ENCODE measurements around the gene TPRG1L.
A peak's percentile ranks its signal among the peaks of the same experiment; 100 is the strongest.

The TPRG1L gene

GRCh38 chr1:3649342-3650247 is 24.8 kb downstream of the TPRG1L start, which contains the start of gene WRAP73:
Gene WRAP73 (minus strand): TSS chr1:3650103. CDS start chr1:3649999, 104 bp downstream.
- peak; percentile 97 for DNase-seq

DNA sequence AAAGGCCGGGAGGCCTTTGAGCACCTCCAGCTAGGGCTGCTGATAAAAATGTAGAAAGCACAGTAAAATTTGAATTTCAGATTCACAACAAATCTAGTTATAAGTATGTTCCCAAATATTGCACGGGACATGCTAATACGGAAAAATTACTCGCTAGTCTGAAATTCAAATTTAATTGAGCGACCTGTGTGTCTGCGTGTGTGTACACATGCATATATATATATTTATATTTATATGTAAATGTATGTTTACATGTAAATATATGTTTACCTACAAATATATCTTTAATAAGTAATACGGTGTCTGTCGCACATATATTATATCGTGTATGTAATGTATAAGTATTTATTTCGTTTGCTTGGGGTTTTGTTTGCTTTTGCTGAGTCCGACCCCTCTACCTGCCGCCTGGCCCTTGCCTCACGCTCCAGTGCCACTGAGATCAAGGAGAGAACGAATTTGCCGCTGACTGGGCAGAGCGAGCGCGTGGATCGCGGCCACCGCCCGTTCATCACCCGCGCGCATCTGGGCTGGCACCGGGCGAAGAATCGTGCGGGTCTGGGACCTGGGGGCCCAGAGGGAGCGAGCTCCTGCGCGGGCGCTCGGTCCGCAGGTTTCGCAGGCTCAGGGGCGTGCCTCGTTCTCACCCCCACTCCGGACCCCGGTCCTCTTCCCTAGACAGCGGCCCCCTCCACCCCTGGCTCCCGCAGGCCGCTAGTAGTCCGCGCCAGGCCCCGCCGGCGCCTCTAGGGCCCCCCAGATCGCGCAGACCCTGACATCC is 25.6 kb downstream of the TPRG1L start:
- DNase-seq = no peak

DNA sequence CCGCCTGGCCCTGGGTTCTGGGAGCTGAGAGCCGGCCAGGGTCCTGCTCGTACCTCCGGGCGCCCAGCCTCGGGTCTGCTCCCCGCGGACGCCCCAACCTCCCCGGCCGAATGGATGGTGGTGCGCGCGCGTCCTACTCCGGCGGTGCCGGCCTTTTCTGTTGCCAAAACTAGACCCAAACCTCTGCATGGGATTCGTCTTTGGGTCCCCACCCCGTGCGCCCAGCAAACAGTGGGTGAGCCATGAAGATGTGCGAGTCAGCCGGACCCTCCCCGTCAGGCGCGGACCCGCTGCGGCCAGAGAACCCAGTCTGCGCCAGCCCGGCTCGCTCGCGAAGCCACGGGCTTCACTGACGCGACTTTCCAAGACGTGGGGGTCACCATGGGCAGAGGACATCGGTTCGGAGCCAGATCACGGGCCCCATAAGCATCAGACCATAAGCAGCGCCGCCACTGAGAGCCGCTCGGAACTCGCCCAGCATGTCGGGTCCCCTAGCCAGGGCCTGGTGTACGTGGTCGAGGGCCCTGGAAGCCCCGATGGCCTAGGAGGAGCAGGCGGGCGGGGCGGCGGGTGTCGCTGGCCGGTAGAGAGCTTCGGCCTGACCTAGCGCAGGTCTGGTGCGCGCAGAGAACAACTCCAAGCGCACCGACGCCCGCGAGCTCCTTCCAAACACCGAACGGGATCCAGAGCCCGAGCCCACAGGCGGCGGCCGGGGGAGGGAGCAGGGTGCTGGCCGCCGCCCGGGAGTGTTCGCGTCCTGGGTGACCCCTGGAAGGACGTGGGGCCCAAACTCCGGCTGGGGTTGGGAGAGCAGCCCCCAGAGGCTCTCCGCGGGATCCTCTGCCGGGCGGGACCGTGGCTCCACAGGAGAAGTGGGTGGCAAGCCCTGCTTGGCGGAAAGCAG is 26.5 kb downstream of the TPRG1L start:
- DNase-seq = no peak

- DNase-seq = peak; percentile 13
Measured at GRCh38 chr1:3651930-3652547, 27.2 kb downstream of the TPRG1L start, which contains the start of gene TP73. Gene TP73 (plus strand): TSS chr1:3652516. CDS start chr1:3682366, 29,850 bp downstream.

- no peak for DNase-seq
Measured at GRCh38 chr1:3652548-3653285, 27.9 kb downstream of the TPRG1L start.

GRCh38 chr1:3653286-3653618 is 28.4 kb downstream of the TPRG1L start:
- no peak for DNase-seq

- DNase-seq = no peak
Measured at GRCh38 chr1:3654549-3655281, 29.9 kb downstream of the TPRG1L start.

GRCh38 chr1:3656450-3657095 is 31.8 kb downstream of the TPRG1L start:
- DNase-seq = no peak

DNA sequence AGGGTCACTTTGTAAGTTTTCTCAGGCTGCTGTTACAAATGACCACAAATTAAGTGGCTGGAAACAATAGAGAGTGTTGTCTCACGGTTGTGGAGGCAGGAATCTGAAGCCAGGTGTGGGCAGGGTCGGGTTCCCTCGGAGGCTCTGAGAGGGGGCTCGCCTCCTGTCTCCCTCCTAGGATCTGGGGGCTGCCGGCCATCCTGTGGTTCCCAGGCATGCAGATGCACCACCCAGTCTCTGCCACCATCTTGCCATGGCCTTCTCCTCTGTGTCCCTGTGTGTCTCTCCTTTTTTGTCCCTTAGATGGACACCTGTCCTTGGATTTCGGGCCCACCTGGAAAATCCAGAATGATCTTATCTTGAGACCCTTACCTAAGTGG is 32.3 kb downstream of the TPRG1L start:
- DNase-seq = no peak

GRCh38 chr1:3657578-3658230 is 32.9 kb downstream of the TPRG1L start:
- DNase-seq = no peak

DNA sequence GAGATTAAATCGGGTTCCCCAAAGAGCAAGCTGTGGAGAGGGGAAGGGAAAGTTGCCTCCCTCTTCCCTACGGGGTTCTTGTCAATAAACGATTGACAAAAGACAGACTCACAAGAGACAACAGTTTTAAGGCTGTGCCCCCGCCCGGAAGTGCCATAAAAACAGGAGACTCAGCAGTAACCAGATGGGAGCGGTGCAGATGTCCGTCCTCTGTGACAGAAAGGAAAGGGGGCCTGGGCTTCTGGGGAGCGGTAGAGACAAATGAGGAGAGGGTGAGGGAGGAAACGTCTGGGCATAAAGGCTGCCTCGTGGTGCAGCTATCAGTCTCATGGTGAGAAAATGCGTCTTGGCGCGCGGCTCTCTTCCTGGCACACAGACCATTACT is 33.4 kb downstream of the TPRG1L start:
- DNase-seq = no peak

DNA sequence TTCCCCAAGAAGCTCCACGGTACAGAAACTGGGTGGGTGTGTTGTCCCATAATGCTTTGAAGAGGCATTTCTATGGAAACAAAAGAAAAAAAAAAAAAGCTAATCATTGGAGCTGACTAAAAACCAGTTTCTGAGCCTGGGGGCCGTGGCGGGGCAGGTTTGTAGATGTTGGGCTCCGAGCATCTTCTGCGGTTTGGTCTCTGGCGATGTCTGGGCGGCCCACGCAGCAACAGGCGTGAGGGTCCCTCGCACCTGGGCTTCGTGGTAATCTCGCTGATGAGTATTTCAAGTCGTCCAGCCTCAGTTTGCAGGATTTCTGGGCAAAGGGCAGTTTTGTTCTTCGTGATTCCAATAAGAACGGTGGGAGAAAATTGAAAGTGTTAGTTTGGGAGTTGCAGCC is 34.3 kb downstream of the TPRG1L start:
- no peak for DNase-seq

DNA sequence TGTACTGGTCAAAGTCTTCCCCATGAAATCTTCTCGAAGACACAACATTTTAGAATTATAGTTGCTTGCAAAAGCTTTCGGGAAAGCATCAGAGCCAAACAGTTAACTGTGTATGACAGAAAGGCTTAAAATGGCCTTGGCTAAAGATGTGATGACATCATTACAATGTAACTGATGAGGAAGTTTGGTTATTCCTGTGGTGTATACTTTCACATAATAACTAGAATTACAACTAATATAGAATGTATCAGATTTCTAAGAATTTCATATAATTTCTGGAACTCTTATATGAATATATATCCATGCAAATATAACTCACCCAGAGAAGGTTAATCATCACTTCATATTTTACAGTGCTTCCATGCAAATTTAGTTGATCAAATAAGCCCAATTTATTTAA is 35.9 kb downstream of the TPRG1L start:
- peak; percentile 50 for DNase-seq

- DNase-seq = no peak
Measured at GRCh38 chr1:3661631-3662030, 36.8 kb downstream of the TPRG1L start.

DNA sequence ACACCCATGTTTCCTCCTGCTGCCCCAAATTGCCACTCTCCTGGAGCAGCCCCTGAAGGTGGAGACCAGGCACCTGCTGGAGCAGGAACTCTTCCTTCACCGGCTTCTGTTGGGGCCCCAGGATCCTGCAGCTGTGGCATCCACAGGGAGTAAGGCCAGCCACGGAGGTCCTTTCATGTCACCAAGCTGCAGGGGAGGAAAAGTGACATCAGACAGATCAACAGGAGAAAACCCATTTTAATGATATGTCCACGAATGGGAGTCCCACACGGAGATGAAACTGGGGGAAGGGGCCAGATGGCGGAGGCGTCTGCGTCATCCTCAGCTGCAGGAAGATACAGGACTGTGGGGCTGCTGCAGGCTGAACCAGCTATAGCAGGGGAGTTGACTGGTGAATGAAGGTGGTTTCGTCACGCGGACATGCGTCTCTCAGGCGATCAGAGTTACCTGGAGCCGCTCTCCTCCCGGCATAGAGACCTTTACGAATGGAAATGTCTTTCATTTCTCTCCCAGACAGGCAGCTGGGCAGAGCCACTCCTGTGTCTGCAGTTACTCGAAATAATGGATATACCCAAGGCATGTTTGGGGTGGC is 37.4 kb downstream of the TPRG1L start:
- no peak for DNase-seq

GRCh38 chr1:3663999-3664699 is 39.3 kb downstream of the TPRG1L start:
- DNase-seq = no peak

- no peak for DNase-seq
Measured at GRCh38 chr1:3664700-3665375, 40.0 kb downstream of the TPRG1L start.

GRCh38 chr1:3668148-3668547 is 43.3 kb downstream of the TPRG1L start:
- DNase-seq = no peak

Measured in inflammatory macrophage treated with lipopolysaccharide for 4 hours (primary cell).